ENCODE data around the gene MRPS30.

- TF ChIP-seq CTCF (conservative IDR thresholded peaks at IDR 0.05; ENCODE audit: low read depth, low read length): no peak
- TF ChIP-seq EZH2 (IDR thresholded peaks at IDR 0.05; ENCODE audit: borderline replicate concordance, low read depth, low read length, poor library complexity, severe bottlenecking): no peak
Measured at GRCh38 chr5:44839018-44839681, 30.4 kb downstream of the MRPS30 start.

Data from A673 (cell line).